Measurements from ENCODE around the gene GLCCI1. TPM values are rescaled to one million over a fixed set of nuclear protein-coding genes. Genes with fewer than 3 reads are reported as not detected.
"Not testable (repeated sequence)": the region's sequence is repeated elsewhere in the genome, so short reads cannot be mapped to it uniquely, and the experiment has no call there.

The GLCCI1 gene
- total and polyA plus RNA-seq, 4 donors: 25.5 to 45.3 (median 37.9) TPM

- Histone ChIP-seq H3K27ac (ENCODE audit: low read depth, low read length) (no peak overlapping the region), H3K27me3 (ENCODE audit: control insufficient read depth, insufficient read depth, low read length) (no peaks in the 10 kb centered on the region), H3K4me3 (ENCODE audit: low read depth, low read length) (no peak overlapping the region), H3K4me1 (ENCODE audit: control insufficient read depth, insufficient read depth, low read length) (no peaks in the 10 kb centered on the region), H3K9me3 (ENCODE audit: control insufficient read depth, insufficient read depth, low read length) (no peaks in the 10 kb centered on the region), H3K36me3 (ENCODE audit: control insufficient read depth, insufficient read depth, low read length) (no peaks in the 10 kb centered on the region)
- WGBS (ENCODE audit: insufficient coverage): 100% methylated on average over 1 of the region's 2 CpGs
- DNase-seq (ENCODE audit: low read depth in 4 of 6, low spot score in 6 of 6): no peak
These were observed 11.5 kb downstream of the GLCCI1 start for GRCh38 chr7:7980134-7980533.

- no CpG with 5 or more reads among the region's 4 CpGs for WGBS (ENCODE audit: insufficient coverage)
- no peak for DNase-seq (ENCODE audit: low read depth in 4 of 6, low spot score in 6 of 6)
- Histone ChIP-seq H3K27ac (ENCODE audit: low read depth, low read length) (no peak overlapping the region), H3K9me3 (ENCODE audit: control insufficient read depth, insufficient read depth, low read length) (no peaks in the 10 kb centered on the region), H3K27me3 (ENCODE audit: control insufficient read depth, insufficient read depth, low read length) (no peaks in the 10 kb centered on the region), H3K4me1 (ENCODE audit: control insufficient read depth, insufficient read depth, low read length) (no peaks in the 10 kb centered on the region), H3K4me3 (ENCODE audit: low read depth, low read length) (no peak overlapping the region), H3K36me3 (ENCODE audit: control insufficient read depth, insufficient read depth, low read length) (no peaks in the 10 kb centered on the region)
These were observed 14.3 kb downstream of the GLCCI1 start for GRCh38 chr7:7982904-7983303.

GRCh38 chr7:7984424-7984823 lies 15.8 kb downstream of the GLCCI1 start:
- no peaks in the 10 kb centered on the region for H3K27me3 ChIP-seq (ENCODE audit: control insufficient read depth, insufficient read depth, low read length)
- H3K4me3 ChIP-seq (ENCODE audit: low read depth, low read length): no peak overlapping the region
- WGBS (ENCODE audit: insufficient coverage): no CpG with 5 or more reads among the region's 3 CpGs
- no peaks in the 10 kb centered on the region for H3K36me3 ChIP-seq (ENCODE audit: control insufficient read depth, insufficient read depth, low read length)
- H3K4me1 ChIP-seq (ENCODE audit: control insufficient read depth, insufficient read depth, low read length): no peaks in the 10 kb centered on the region
- H3K9me3 ChIP-seq (ENCODE audit: control insufficient read depth, insufficient read depth, low read length): no peaks in the 10 kb centered on the region
- no peak overlapping the region for H3K27ac ChIP-seq (ENCODE audit: low read depth, low read length)
- DNase-seq (ENCODE audit: low read depth in 4 of 6, low spot score in 6 of 6): no peak

GRCh38 chr7:7988706-7989105 lies 20.1 kb downstream of the GLCCI1 start:
- no peak overlapping the region for H3K27ac ChIP-seq (ENCODE audit: low read depth, low read length)
- H3K36me3 ChIP-seq (ENCODE audit: control insufficient read depth, insufficient read depth, low read length): no peaks in the 10 kb centered on the region
- H3K4me1 ChIP-seq (ENCODE audit: control insufficient read depth, insufficient read depth, low read length): no peaks in the 10 kb centered on the region
- H3K27me3 ChIP-seq (ENCODE audit: control insufficient read depth, insufficient read depth, low read length): no peaks in the 10 kb centered on the region
- H3K4me3 ChIP-seq (ENCODE audit: low read depth, low read length): no peak overlapping the region
- H3K9me3 ChIP-seq (ENCODE audit: control insufficient read depth, insufficient read depth, low read length): peaks cover 3% of the 10 kb centered on the region
- DNase-seq (ENCODE audit: low read depth in 4 of 6, low spot score in 6 of 6): no peak

GRCh38 chr7:7989133-7989532 lies 20.5 kb downstream of the GLCCI1 start:
- Histone ChIP-seq H3K27me3 (ENCODE audit: control insufficient read depth, insufficient read depth, low read length) (no peaks in the 10 kb centered on the region), H3K4me3 (ENCODE audit: low read depth, low read length) (no peak overlapping the region), H3K27ac (ENCODE audit: low read depth, low read length) (no peak overlapping the region), H3K9me3 (ENCODE audit: control insufficient read depth, insufficient read depth, low read length) (peaks cover 3% of the 10 kb centered on the region), H3K36me3 (ENCODE audit: control insufficient read depth, insufficient read depth, low read length) (no peaks in the 10 kb centered on the region), H3K4me1 (ENCODE audit: control insufficient read depth, insufficient read depth, low read length) (no peaks in the 10 kb centered on the region)
- DNase-seq (ENCODE audit: low read depth in 4 of 6, low spot score in 6 of 6): no peak
- WGBS (ENCODE audit: insufficient coverage): no CpG with 5 or more reads among the region's 1 CpG

GRCh38 chr7:7989616-7990440 lies 21.2 kb downstream of the GLCCI1 start:
- WGBS (ENCODE audit: insufficient coverage): 80% methylated on average over 1 of the region's 5 CpGs
- Histone ChIP-seq H3K27me3 (ENCODE audit: control insufficient read depth, insufficient read depth, low read length) (no peaks in the 10 kb centered on the region), H3K27ac (ENCODE audit: low read depth, low read length) (no peak overlapping the region), H3K36me3 (ENCODE audit: control insufficient read depth, insufficient read depth, low read length) (no peaks in the 10 kb centered on the region), H3K9me3 (ENCODE audit: control insufficient read depth, insufficient read depth, low read length) (peaks cover 3% of the 10 kb centered on the region), H3K4me1 (ENCODE audit: control insufficient read depth, insufficient read depth, low read length) (no peaks in the 10 kb centered on the region), H3K4me3 (ENCODE audit: low read depth, low read length) (no peak overlapping the region)
- peak in 1 of 6 donors; percentile 3 for DNase-seq (ENCODE audit: low read depth in 4 of 6, low spot score in 6 of 6)

GRCh38 chr7:7990441-7990761 lies 21.8 kb downstream of the GLCCI1 start:
- no peak overlapping the region for H3K27ac ChIP-seq (ENCODE audit: low read depth, low read length)
- H3K4me1 ChIP-seq (ENCODE audit: control insufficient read depth, insufficient read depth, low read length): no peaks in the 10 kb centered on the region
- H3K27me3 ChIP-seq (ENCODE audit: control insufficient read depth, insufficient read depth, low read length): no peaks in the 10 kb centered on the region
- peaks cover 3% of the 10 kb centered on the region for H3K9me3 ChIP-seq (ENCODE audit: control insufficient read depth, insufficient read depth, low read length)
- no peak overlapping the region for H3K4me3 ChIP-seq (ENCODE audit: low read depth, low read length)
- DNase-seq (ENCODE audit: low read depth in 4 of 6, low spot score in 6 of 6): no peak
- no peaks in the 10 kb centered on the region for H3K36me3 ChIP-seq (ENCODE audit: control insufficient read depth, insufficient read depth, low read length)
- 100% methylated on average over 1 of the region's 2 CpGs for WGBS (ENCODE audit: insufficient coverage)

GRCh38 chr7:7992506-7992905 lies 23.9 kb downstream of the GLCCI1 start:
- no CpG with 5 or more reads among the region's 1 CpG for WGBS (ENCODE audit: insufficient coverage)
- no peak overlapping the region for H3K27ac ChIP-seq (ENCODE audit: low read depth, low read length)

GRCh38 chr7:7995348-7995747 lies 26.8 kb downstream of the GLCCI1 start:
- 93% methylated on average over 2 of the region's 6 CpGs for WGBS (ENCODE audit: insufficient coverage)
- H3K36me3 ChIP-seq (ENCODE audit: control insufficient read depth, insufficient read depth, low read length): not testable (repeated sequence)

More at GRCh38 chr7:7992506-7992905, 23.9 kb downstream of the GLCCI1 start:
- no peak overlapping the region for H3K4me3 ChIP-seq (ENCODE audit: low read depth, low read length)
- H3K9me3 ChIP-seq (ENCODE audit: control insufficient read depth, insufficient read depth, low read length): peaks cover 3% of the 10 kb centered on the region
- H3K36me3 ChIP-seq (ENCODE audit: control insufficient read depth, insufficient read depth, low read length): no peaks in the 10 kb centered on the region
- H3K4me1 ChIP-seq (ENCODE audit: control insufficient read depth, insufficient read depth, low read length): no peaks in the 10 kb centered on the region
- H3K27me3 ChIP-seq (ENCODE audit: control insufficient read depth, insufficient read depth, low read length): no peaks in the 10 kb centered on the region
- peak in 1 of 6 donors; percentile 13 for DNase-seq (ENCODE audit: low read depth in 4 of 6, low spot score in 6 of 6)

GRCh38 chr7:7996568-7996967 lies 28.0 kb downstream of the GLCCI1 start:
- Histone ChIP-seq H3K9me3 (ENCODE audit: control insufficient read depth, insufficient read depth, low read length) (peaks cover 5% of the 10 kb centered on the region), H3K4me1 (ENCODE audit: control insufficient read depth, insufficient read depth, low read length) (no peaks in the 10 kb centered on the region), H3K27ac (ENCODE audit: low read depth, low read length) (no peak overlapping the region), H3K4me3 (ENCODE audit: low read depth, low read length) (no peak overlapping the region), H3K36me3 (ENCODE audit: control insufficient read depth, insufficient read depth, low read length) (no peaks in the 10 kb centered on the region), H3K27me3 (ENCODE audit: control insufficient read depth, insufficient read depth, low read length) (no peaks in the 10 kb centered on the region)
- no peak for DNase-seq (ENCODE audit: low read depth in 4 of 6, low spot score in 6 of 6)

More at GRCh38 chr7:7995348-7995747, 26.8 kb downstream of the GLCCI1 start:
- not testable (repeated sequence) for H3K27me3 ChIP-seq (ENCODE audit: control insufficient read depth, insufficient read depth, low read length); H3K27ac ChIP-seq (ENCODE audit: low read depth, low read length); H3K4me1 ChIP-seq (ENCODE audit: control insufficient read depth, insufficient read depth, low read length); H3K9me3 ChIP-seq (ENCODE audit: control insufficient read depth, insufficient read depth, low read length); H3K4me3 ChIP-seq (ENCODE audit: low read depth, low read length); DNase-seq (ENCODE audit: low read depth in 4 of 6, low spot score in 6 of 6)

All from spinal cord (tissue), 10 donors.